GM15510 (cell line): Measurements from ENCODE around the gene ATP2B1.

Experiments
- POLR2A ChIP-seq: IDR thresholded peaks from 3 replicates; pipeline ENCODE4 v1.6.1; 2011; ENCODE audit warnings: borderline replicate concordance; ENCODE audit not compliant: insufficient read length; ENCODE audit errors: extremely low read depth

Gene ATP2B1

DNA sequence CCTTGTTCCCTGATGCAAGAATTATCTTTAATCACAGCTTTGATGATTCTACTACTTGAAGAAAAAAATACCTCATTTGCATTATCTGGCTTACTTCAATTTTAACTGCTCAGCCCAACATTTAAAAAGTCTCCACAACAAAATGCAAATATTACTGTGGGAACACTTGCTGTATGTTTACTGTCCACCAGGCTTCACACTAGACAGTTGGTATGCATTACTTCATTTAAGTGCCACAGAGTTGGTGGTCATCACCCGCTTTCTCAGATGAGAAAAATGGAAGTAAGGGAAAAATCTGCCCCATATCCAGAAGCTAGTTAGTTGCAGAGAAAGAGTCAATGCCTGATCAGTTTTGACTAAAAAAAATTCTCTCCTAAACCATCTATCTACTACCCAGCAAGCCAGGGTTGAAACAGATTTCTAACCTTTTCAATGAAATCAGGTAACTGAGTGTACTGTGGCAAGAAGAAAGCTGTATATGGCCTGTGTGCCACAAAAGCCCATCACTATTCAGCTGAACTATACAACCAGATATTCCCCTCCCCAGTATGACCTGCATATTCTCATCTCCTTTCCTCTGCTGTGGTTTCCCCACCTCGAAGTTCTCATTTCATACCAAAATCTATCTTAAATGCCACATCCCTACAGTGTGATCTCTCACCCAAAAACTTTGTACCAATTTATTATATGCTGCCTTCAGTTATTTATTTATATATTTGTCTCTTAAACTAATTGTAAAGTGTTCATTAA, 90.3 kb downstream of the ATP2B1 start:
- TF ChIP-seq POLR2A, result no peak

DNA sequence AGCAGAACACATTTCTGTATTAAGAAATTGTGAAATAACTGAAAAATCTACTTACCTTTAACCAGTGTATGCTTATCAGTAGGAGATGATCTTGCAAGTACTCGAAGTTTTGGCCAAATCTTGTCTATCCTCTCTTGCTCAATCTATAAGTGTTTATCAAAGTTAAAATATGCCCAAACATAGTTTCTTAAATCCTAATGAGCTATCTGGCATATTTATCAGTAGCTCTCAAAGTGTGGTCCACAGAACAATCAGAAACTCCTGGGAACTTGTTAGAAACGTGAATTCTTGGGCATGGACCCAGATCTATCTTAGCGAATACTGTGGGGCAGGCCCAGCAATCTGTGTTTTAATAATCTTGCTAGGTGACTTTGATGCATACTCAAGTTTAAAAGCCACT, 98.3 kb downstream of the ATP2B1 start:
- TF ChIP-seq POLR2A, result no peak

DNA sequence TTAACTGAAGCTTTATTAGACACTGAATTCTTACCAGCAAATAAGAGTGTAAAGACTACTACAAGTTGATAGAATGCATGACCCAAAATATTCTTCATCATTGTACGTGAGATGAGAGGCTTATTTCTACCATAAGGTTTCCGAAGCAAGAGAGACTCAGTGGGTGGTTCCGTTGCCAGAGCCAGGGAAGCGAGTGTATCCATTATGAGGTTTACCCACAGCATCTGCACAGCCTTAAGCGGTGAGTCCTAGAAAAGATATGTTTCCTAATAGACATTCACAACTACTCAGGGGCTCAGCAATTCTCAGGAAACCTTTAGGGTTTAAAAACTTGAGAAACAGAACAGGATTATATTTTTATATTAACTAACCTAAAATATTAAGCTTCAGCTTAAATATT, 105.0 kb downstream of the ATP2B1 start:
- no peak for TF ChIP-seq POLR2A

DNA sequence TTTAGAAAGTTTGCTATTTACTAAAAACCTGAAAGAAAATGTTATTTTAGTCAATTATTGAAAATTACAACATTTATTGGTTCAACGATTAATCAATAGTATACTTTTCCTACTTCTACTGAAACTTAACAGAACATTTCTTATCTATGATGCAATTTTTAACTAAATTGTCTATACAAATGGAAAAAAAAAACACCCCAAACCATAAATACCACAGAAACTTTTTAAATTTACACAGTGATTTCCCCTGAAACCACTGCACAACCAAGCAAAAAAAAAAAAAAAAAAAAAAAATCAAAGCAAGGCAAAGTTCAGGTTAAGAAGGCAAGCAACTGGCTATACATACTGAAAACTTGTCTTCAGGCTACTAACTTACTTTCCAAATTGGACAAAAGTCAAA, 110.9 kb downstream of the ATP2B1 start:
- TF ChIP-seq POLR2A, result no peak

DNA sequence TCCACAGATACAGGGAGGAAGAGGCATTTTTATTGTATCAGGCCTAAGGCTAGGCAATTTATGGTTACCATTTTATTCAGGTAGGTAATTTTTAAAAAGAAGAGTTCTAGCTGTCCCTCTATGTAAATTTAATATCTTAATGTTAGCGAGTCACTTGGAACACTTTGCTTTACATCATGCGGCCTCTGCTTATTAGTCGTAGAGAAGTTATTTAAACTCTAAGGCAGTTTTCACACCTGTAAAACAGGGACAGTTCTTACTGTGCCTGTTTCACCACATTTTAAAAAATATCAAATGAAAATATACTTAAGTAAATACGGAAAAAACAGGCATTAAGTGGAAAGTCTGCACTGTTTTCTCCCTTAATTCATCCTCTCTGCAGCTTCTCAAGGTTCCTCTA, 111.4 kb downstream of the ATP2B1 start:
- no peak for TF ChIP-seq POLR2A

DNA sequence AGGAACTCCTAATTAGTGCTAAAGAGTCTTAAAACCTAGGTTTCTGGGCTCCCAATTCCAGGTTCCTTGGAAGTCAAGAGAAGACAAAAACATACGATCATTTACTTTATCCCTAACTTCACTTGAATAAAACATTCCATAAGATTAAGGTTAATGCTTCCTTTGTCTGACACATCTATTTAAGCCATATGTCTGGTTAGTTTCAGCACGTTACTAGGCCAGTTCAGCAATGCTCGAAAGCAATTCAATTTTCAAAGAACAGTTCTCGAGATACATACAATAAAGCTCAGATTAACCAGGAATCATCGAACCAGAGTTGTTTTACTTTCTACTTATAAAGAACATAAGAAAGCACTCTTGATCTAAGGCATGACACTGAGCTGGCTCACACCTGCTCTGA, 114.8 kb downstream of the ATP2B1 start:
- no peak for TF ChIP-seq POLR2A

DNA sequence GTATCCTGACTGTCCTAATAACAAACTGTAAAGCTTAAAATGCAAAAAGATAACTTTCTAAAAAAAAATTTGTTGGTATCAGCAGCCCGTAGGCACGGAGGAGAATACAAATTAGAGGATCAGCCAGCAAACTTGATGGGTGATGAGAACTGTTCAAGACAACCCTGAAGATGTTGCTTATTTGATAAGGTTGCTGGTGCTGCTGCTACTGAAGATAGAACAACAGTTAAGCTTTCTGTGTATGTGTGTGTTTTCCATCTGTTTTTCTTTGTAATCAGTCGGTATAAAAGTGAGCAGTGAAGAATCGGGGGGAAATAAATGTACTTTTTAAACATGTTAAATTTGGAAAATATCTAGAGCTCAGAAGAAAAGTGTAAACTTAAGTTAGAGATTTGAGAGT, 115.4 kb downstream of the ATP2B1 start:
- TF ChIP-seq POLR2A, result no peak

DNA sequence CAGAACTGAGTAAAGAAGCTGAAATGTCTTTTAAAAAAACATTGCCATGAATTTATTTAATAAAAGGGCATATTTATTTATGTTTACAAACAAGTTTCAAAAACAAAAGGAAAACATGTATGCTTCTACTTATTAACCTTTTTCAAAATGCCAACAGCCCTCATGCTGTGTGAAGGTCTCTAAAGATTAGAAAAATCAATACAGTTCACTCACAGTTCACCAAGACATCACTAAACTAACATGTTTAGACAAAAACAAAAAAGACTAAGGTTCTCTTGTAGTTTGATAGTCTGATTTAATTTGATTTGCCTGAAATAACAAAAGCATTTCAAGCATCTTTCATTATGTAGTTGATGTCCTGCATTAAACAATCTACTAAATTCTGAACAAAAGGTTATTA, 118.9 kb downstream of the ATP2B1 start:
- no peak for TF ChIP-seq POLR2A

DNA sequence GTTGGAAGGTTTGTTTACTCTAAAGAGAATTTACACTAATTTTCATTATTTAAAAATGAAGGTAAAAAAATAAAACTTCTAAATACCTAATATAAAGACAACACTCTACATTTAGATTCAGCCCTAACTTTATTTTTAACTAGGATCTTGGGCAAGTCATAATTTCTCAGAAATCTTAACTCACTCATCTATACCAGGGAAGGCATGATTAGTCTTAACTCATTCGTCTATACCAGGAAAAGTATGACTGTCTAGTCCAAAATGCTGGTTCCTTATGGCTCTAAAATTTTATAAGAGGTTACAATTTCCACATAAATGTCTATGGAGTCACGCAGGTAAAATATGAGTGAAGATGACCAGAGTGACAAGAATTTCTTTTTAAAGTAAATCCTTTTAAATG, 130.1 kb downstream of the ATP2B1 start:
- TF ChIP-seq POLR2A, result no peak

DNA sequence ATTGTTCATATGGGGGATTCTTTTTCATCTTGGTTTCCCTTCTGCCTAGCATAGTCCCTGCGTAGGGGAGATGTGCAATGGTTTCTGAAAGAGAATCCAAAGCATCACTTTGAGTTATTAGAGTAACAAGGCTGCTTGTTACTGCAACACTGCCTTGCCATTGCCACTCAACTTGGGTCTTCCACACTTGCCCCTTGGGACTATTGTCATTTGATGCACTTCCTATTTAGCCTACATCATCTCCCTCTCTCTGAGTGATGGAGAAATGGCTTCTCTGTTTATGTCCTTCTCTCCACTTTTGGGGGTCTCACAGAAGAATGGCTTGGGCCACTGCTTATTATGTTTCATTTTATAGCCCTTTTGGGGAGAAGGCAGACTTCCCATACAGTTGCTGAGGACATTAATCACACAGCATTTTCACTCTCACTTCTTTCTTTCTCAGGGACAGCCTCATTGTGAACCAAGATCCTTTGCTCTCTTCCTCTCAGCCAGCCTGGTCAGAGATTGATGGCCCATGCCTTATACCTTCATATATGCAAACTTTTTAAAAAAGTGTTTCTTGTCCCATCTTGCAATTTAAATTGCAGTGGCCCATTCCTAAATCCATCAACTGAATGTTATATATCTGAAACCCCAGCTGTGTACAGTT, 131.9 kb downstream of the ATP2B1 start:
- no peak for TF ChIP-seq POLR2A

DNA sequence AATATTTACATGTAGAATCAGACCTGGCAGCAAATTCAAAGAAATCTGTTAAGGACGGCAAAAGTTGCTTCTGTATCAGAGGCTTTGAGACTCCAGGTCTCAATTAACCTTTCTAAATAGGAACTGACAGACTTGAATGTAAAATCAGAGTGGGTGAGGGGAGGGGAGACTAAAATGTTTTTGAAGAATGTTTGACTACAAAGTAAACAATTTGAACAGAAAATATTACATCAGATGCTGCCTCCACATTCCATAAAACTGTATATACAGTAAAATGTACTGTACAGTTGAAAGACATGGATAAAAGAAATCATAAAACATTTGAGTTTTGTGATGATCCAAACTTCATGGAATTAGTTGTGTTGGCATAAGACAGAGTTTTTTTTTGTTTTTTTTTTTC, 133.3 kb downstream of the ATP2B1 start:
- no peak for TF ChIP-seq POLR2A

DNA sequence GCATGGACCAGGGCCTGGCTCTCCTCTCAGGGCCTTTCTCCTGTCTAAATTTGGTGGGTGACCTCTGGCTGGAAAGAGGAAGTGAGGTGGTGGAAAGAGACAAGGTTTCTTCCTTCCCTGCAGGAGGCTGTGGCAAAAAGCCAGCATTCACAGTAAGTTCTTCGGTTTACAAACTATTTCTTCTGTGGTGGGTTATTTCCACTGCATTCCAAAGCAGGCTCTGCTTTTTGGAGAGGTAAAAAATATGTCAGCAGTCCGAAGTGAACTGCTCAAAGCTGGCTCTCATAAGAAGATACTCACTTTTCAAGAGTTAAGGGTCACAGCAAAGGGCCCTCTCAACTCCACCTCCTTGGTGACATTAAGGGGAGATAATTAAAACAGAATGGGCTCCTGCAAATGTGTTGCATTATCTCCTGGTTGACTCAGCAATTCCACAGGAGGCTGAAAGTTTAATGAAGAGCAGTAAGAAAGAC, 133.9 kb downstream of the ATP2B1 start:
- TF ChIP-seq POLR2A, result no peak

DNA sequence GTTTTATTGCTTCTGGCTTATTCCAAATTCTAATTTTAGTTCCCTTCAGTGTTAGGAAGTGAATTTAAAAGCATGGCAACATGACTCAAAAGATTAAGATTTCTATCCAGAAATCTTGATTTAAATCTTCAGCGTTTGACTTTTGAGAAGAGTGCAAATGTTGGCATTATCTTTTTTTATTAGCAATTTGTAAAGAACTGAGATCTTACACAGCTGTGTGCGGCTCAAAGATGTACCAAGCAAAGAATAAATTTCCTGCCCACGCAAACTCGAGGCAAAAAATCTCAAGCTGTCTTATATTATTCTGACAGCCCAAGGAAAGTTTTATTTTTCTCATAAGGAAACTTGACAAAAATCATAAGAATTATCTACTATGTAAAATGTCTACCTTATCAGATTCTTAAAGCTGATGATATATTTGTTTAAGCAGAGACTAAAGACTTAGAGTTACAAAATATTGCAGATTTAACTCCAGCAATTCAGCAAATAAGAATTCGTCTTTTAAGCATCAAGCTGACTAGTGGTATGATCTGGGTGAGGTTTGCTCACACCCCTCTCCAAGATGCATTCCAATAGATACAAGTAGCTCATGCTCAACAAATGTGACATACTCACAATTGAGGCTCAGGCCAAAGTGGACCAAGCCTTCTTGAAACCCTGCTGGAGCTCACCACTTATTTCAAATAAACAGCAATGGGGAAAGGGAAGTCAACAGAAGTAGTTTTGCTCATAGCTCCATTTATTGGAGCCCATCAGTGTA, 135.4 kb downstream of the ATP2B1 start:
- TF ChIP-seq POLR2A, result no peak

DNA sequence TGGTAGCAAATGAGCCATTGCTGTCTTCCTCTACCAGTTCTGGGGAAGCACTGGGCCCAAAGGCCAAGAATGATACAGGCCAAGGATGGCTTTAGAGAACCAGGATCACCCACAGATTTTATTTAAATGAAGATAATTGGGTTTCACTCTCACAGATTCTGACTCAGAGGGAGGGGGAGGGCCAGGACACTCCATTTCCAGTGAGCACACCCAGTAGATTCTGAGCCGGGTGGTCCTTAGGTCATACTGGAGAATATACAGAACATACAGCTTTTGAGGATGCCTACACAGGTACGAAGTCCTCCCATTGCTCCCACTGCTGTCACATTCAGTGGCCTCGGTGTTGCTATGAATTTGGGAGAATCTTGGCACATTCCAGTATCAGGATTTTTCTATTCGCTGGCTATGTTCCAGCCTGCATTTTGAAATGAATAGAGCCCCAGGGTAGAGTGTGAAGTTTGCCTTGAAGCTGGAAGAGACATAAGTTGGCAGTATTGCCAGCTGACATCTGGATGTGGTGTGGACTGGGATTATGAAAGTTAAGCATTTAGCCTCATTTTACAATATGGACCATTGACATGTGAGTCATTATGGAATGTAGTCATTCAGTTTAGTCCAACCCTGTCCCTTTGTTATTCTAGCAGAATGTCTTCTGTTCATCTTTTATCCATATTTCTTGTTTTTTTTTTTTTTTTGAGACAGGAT, 137.0 kb downstream of the ATP2B1 start:
- no peak for TF ChIP-seq POLR2A

DNA sequence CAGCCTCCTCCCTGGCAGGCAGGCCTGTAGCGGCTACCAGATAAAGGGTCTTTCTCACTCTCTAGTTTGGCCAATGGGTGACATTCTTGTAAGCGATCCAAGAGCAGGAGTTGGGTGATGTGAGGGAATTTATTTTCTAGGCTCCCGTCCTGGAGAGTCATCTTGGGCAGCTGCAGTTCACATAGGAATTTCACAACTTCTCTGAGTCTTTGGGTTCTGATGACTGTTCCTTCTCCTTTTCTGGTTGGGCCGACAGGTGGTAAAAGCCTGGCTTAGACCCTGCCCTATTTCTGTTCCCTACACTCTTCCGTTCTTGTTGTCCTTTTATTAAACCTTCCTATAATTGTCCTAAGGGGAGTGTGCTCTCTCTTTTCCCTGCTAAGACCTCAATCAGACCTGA, 140.2 kb downstream of the ATP2B1 start:
- TF ChIP-seq POLR2A, result no peak
